Thyroid gland (tissue), 4 donors: Measurements from ENCODE around the gene RPL31.

Source experiments
- POLR2A ChIP-seq, 2 donors: fragments of 450-650 bp; IDR thresholded peaks; one replicate each; pipeline ENCODE4 v1.6.1; 2017; ENCODE audit warnings: antibody characterized with exemption in 2 of 2, mild to moderate bottlenecking in 2 of 2, moderate library complexity in 1 of 2
- TF ChIP-seq, protein P1 (sequence below), 6 experiments: fragments of 200-600 bp in 3 of 6; fragments of 450-650 bp in 3 of 6; sonication (generic) in 3 of 6; IDR thresholded peaks; one replicate each; pipeline ENCODE4 v1.5.1; 2016 to 2019; ENCODE audit warnings: antibody characterized with exemption in 6 of 6, mild to moderate bottlenecking in 2 of 6, inconsistent platforms in 1 of 6, moderate library complexity in 1 of 6

GRCh38 chr2:100982431-100982861 is 19.6 kb upstream of the RPL31 start:
- TF ChIP-seq, protein P1, sequence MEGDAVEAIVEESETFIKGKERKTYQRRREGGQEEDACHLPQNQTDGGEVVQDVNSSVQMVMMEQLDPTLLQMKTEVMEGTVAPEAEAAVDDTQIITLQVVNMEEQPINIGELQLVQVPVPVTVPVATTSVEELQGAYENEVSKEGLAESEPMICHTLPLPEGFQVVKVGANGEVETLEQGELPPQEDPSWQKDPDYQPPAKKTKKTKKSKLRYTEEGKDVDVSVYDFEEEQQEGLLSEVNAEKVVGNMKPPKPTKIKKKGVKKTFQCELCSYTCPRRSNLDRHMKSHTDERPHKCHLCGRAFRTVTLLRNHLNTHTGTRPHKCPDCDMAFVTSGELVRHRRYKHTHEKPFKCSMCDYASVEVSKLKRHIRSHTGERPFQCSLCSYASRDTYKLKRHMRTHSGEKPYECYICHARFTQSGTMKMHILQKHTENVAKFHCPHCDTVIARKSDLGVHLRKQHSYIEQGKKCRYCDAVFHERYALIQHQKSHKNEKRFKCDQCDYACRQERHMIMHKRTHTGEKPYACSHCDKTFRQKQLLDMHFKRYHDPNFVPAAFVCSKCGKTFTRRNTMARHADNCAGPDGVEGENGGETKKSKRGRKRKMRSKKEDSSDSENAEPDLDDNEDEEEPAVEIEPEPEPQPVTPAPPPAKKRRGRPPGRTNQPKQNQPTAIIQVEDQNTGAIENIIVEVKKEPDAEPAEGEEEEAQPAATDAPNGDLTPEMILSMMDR (IDR thresholded peaks at IDR 0.05) = no peak
- TF ChIP-seq POLR2A (IDR thresholded peaks at IDR 0.05) = no peak
